ENCODE measurements around the gene DNM3. TPM values are rescaled to one million over a fixed set of nuclear protein-coding genes. Genes with fewer than 3 reads are reported as not detected.

DNM3 gene
- polyA plus RNA-seq, 1 donor (not counting 4 experiments of a cell fraction or from before 2014, with no cell fraction given) = 2.0 TPM

DNA sequence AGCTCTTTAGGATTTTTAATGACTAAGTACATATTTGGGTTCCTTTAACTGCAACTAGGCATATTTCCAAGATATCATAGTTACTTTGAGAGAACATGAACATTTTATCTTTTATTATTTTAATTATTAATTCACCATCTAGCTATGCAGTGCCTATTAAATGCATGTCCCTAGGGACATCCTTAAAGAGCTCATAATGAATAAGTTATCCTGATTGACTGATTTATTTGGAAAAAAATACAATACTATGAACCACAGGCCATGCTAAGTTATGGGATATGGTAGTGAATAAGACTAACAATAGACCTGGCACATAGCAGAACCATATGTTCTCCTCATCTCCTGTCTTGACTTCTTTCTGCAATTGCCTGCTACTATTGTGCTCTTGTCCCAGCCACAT is 562.8 kb downstream of the DNM3 start:
- H2AFZ ChIP-seq (ENCODE audit: control insufficient read depth, low read length) = no peak overlapping the region
- FAIRE-seq (no peak), DNase-seq (ENCODE audit: low read depth, low spot score) (no peak)
- no peaks in the 10 kb centered on the region for H3K79me2 ChIP-seq (ENCODE audit: control insufficient read depth, insufficient read depth, low read length)
- H3K27ac ChIP-seq (ENCODE audit: control insufficient read depth, insufficient read depth, low read length) = no peak overlapping the region
- dilution Hi-C loops (cut with MboI; ENCODE audit: extremely low pct_ligation_motif_present, low sequenced_read_pairs) = no loop called here
- no peak overlapping the region for H3K9ac ChIP-seq (ENCODE audit: control insufficient read depth, extremely low read depth, insufficient read depth, low read length)
- no peak overlapping the region for H3K4me2 ChIP-seq (ENCODE audit: control insufficient read depth, extremely low read depth, insufficient read depth, low read depth, low read length)
- H3K9me3 ChIP-seq (ENCODE audit: control insufficient read depth, low read depth, low read length) = no peaks in the 10 kb centered on the region
- peaks cover 6% of the 10 kb centered on the region for H3K4me1 ChIP-seq (ENCODE audit: control insufficient read depth, extremely low read depth, insufficient read depth, low read length)
- H3K36me3 ChIP-seq (ENCODE audit: control insufficient read depth in 2 of 2, extremely low read depth in 1 of 2, insufficient read depth in 2 of 2, low read length in 2 of 2) = no peaks in the 10 kb centered on the region
- no peak overlapping the region for H3K4me3 ChIP-seq (ENCODE audit: control insufficient read depth in 2 of 3, extremely low read depth in 1 of 3, insufficient read depth in 2 of 3, low read depth in 1 of 3, low read length in 3 of 3)
- H3K9me1 ChIP-seq (ENCODE audit: control insufficient read depth, extremely low read depth, insufficient read depth, low read length) = no peaks in the 10 kb centered on the region
- H4K20me1 ChIP-seq (ENCODE audit: control insufficient read depth, extremely low read depth, insufficient read depth, low read length) = no peaks in the 10 kb centered on the region
- TF ChIP-seq, protein P1, sequence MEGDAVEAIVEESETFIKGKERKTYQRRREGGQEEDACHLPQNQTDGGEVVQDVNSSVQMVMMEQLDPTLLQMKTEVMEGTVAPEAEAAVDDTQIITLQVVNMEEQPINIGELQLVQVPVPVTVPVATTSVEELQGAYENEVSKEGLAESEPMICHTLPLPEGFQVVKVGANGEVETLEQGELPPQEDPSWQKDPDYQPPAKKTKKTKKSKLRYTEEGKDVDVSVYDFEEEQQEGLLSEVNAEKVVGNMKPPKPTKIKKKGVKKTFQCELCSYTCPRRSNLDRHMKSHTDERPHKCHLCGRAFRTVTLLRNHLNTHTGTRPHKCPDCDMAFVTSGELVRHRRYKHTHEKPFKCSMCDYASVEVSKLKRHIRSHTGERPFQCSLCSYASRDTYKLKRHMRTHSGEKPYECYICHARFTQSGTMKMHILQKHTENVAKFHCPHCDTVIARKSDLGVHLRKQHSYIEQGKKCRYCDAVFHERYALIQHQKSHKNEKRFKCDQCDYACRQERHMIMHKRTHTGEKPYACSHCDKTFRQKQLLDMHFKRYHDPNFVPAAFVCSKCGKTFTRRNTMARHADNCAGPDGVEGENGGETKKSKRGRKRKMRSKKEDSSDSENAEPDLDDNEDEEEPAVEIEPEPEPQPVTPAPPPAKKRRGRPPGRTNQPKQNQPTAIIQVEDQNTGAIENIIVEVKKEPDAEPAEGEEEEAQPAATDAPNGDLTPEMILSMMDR (optimal IDR thresholded peaks at IDR 0.05 in 1 of 3, IDR thresholded peaks at IDR 0.05 in 1 of 3, conservative IDR thresholded peaks at IDR 0.05 in 1 of 3; ENCODE audit: extremely low read depth in 1 of 3, insufficient read depth in 2 of 3, low read length in 3 of 3) = no peak
- no peak for TF ChIP-seq EZH2 (IDR thresholded peaks at IDR 0.05; ENCODE audit: low read length)
- no peaks in the 10 kb centered on the region for H3K27me3 ChIP-seq (ENCODE audit: control insufficient read depth, extremely low read depth, insufficient read depth, low read length)

DNA sequence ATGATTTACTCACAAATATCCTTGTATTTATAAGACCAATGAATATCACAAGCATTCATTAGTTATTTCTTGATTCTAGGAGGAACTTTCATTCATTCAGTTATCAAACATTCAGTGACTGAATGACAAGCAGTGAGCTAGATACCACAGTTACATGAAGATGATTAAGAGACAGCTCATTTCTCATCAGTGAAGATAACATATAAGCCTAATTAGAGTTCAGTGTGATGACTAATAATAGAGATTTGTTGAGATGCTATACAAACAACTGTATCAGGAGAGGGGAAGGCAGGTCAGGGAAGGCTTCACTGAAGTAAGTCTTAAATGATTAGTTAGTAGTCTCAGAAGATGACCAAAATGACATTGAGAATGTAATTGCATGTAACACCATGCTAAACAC is 564.6 kb downstream of the DNM3 start:
- no peaks in the 10 kb centered on the region for H4K20me1 ChIP-seq (ENCODE audit: control insufficient read depth, extremely low read depth, insufficient read depth, low read length)
- DNase-seq (ENCODE audit: low read depth, low spot score) = no peak
- no peaks in the 10 kb centered on the region for H3K9me3 ChIP-seq (ENCODE audit: control insufficient read depth, low read depth, low read length)
- TF ChIP-seq EZH2 (IDR thresholded peaks at IDR 0.05; ENCODE audit: low read length) = no peak
- TF ChIP-seq, protein P1 (optimal IDR thresholded peaks at IDR 0.05 in 1 of 3, IDR thresholded peaks at IDR 0.05 in 1 of 3, conservative IDR thresholded peaks at IDR 0.05 in 1 of 3; ENCODE audit: extremely low read depth in 1 of 3, insufficient read depth in 2 of 3, low read length in 3 of 3) = no peak
- H3K4me3 ChIP-seq (ENCODE audit: control insufficient read depth in 2 of 3, extremely low read depth in 1 of 3, insufficient read depth in 2 of 3, low read depth in 1 of 3, low read length in 3 of 3) = no peak overlapping the region
- H3K9me1 ChIP-seq (ENCODE audit: control insufficient read depth, extremely low read depth, insufficient read depth, low read length) = no peaks in the 10 kb centered on the region
- no peak overlapping the region for H3K9ac ChIP-seq (ENCODE audit: control insufficient read depth, extremely low read depth, insufficient read depth, low read length)
- H3K36me3 ChIP-seq (ENCODE audit: control insufficient read depth in 2 of 2, extremely low read depth in 1 of 2, insufficient read depth in 2 of 2, low read length in 2 of 2) = no peaks in the 10 kb centered on the region
- H3K27ac ChIP-seq (ENCODE audit: control insufficient read depth, insufficient read depth, low read length) = no peak overlapping the region
- dilution Hi-C loops (cut with MboI; ENCODE audit: extremely low pct_ligation_motif_present, low sequenced_read_pairs) = no loop called here
- no peaks in the 10 kb centered on the region for H3K27me3 ChIP-seq (ENCODE audit: control insufficient read depth, extremely low read depth, insufficient read depth, low read length)
- no peak overlapping the region for H3K4me2 ChIP-seq (ENCODE audit: control insufficient read depth, extremely low read depth, insufficient read depth, low read depth, low read length)
- H3K79me2 ChIP-seq (ENCODE audit: control insufficient read depth, insufficient read depth, low read length) = no peaks in the 10 kb centered on the region
- H2AFZ ChIP-seq (ENCODE audit: control insufficient read depth, low read length) = no peak overlapping the region
- FAIRE-seq = peak; percentile 80
- H3K4me1 ChIP-seq (ENCODE audit: control insufficient read depth, extremely low read depth, insufficient read depth, low read length) = peaks cover 3% of the 10 kb centered on the region
